Stimulated activated CD4-positive, alpha-beta T cell treated with anti-CD3 and anti-CD28 coated beads, Interleukin-12 subunit alpha, Interleukin-12 subunit beta, amount 100 ng/mL, for 48 hours (primary cell): Measurements from ENCODE around the gene ZNF503.

ENCODE experiments used
- DNase-seq, 3 donors: peaks; one replicate each; pipeline ENCODE4 v3.0.0-alpha.2; 2020; ENCODE audit warnings: low read depth in 2 of 3, low spot score in 1 of 3

ZNF503 gene

DNA sequence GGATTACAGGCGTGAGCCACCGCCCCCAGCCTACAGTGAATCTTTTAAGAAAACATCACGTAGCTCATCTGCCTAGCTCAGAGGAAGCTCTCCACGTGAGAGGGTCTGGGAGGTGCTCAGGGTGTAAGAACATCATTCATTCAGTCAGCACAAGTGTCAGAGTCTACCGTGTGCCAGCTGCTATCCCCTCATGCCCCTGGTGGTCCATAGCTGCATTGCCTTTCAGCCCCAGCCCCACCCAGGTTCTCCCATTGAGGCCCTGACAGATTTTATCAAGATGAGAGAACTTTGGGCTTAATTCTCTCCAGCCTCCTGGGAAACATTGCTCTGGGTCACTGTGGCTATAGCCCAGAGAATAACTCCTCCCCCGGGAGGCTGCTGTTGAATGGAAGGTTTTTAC, 45.1 kb downstream of the ZNF503 start:
- DNase-seq: no peak

GRCh38 chr10:75355706-75356105, 45.9 kb downstream of the ZNF503 start:
- DNase-seq: no peak

DNA sequence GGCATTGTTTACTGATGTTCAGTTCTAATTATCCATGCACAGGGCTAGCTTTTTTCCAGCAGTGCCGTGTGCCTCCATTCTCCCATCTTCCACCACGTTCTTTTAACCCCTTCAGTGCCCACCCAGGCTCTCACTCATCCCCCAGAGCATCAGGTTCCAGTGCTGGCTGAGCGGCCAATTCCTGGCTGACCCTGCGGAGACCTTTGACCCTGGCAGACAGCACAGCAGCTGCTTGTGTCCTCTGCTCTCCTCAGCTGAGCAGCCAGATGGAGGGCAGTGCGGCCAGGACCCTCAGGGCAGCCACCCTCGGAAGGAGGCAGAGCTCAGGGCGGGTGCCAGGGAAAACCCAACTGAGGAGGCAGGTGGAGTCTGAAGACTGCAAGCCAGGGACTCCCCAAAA, 48.4 kb downstream of the ZNF503 start:
- DNase-seq: no peak

GRCh38 chr10:75352650-75353049, 48.9 kb downstream of the ZNF503 start:
- no peak for DNase-seq

- DNase-seq: no peak
These were observed 49.9 kb downstream of the ZNF503 start for GRCh38 chr10:75351637-75352036.

- DNase-seq: no peak
These were observed 50.8 kb downstream of the ZNF503 start for GRCh38 chr10:75350791-75351190.
